IMR-90 (cell line): ENCODE measurements around the gene HACD2. TPM values are rescaled to one million over a fixed set of nuclear protein-coding genes. Genes with fewer than 3 reads are reported as not detected.

Source experiments
- ATAC-seq: fragments of 200-7000 bp; cut with Tn5 transposase; 2 replicates; pipeline ENCODE4 v1.9.1; 2020; ENCODE audit warnings: low read depth, mild to moderate bottlenecking, moderate library complexity
- BruUV-seq: library from RNA; stranded (reverse); fragments of 400-500 nt; replicated peaks from 2 replicates; lab custom pipeline; 2021; lab: Mats Ljungman, UMichigan
- CTCF ChIA-PET: fragments of 300-600 bp; formaldehyde crosslinking; extraction: SDS; loops from one replicate; lab custom pipeline; 2021; ENCODE audit warnings: antibody characterized with exemption; lab: Yijun Ruan, JAX
- POLR2A ChIA-PET: fragments of 300-600 bp; sonication (Branson Sonifier 250); formaldehyde crosslinking; loops from one replicate; lab custom pipeline; 2022; ENCODE audit warnings: antibody characterized with exemption; ENCODE audit not compliant: unreplicated experiment; lab: Charles Lee
- DNase-seq: peaks from one replicate; pipeline ENCODE4 v3.0.0; 2013
- H2AFZ ChIP-seq: replicated peaks from 2 replicates; pipeline ENCODE3; 2013; ENCODE audit warnings: low read length, mild to moderate bottlenecking; ENCODE audit not compliant: poor library complexity
- H2AK5ac ChIP-seq: 2 replicates; pipeline ENCODE4 v1.6.1; 2013; ENCODE audit warnings: low read depth, low read length, inconsistent platforms
- H2AK9ac ChIP-seq: replicated peaks from 2 replicates; pipeline ENCODE3; 2013; ENCODE audit warnings: mild to moderate bottlenecking, low read depth, low read length, moderate library complexity; ENCODE audit not compliant: poor library complexity
- H2BK120ac ChIP-seq: 2 replicates; pipeline ENCODE4 v1.6.1; 2013; ENCODE audit warnings: low read depth, low read length, inconsistent platforms
- H2BK15ac ChIP-seq: 3 replicates; pipeline ENCODE4 v1.6.1; 2013; ENCODE audit warnings: low read depth, low read length, inconsistent platforms
- H2BK20ac ChIP-seq: 2 replicates; pipeline ENCODE4 v1.6.1; 2013; ENCODE audit warnings: low read depth, mild to moderate bottlenecking, inconsistent platforms, low read length, moderate library complexity
- H2BK5ac ChIP-seq: 2 replicates; pipeline ENCODE4 v1.6.1; 2013; ENCODE audit warnings: mild to moderate bottlenecking, low read depth, low read length, inconsistent platforms; ENCODE audit not compliant: poor library complexity, severe bottlenecking
- H3K14ac ChIP-seq: replicated peaks from 2 replicates; pipeline ENCODE4 v1.6.1; 2013; ENCODE audit warnings: low read depth, low read length, inconsistent platforms
- H3K18ac ChIP-seq: 2 replicates; pipeline ENCODE4 v1.6.1; 2013; ENCODE audit warnings: low read depth, low read length, control low read depth
- H3K23ac ChIP-seq: 2 replicates; pipeline ENCODE4 v1.6.1; 2013; ENCODE audit warnings: low read depth, low read length, inconsistent platforms
- H3K27ac ChIP-seq: 2 replicates; pipeline ENCODE4 v1.5.1; 2013; ENCODE audit warnings: mild to moderate bottlenecking, control low read depth, low read length; ENCODE audit not compliant: insufficient read depth
- H3K27me3 ChIP-seq: 2 replicates; pipeline ENCODE4 v1.6.1; 2013; ENCODE audit warnings: low read length; ENCODE audit not compliant: control insufficient read depth, insufficient read depth
- H3K36me3 ChIP-seq: 2 replicates; pipeline ENCODE4 v1.6.1; 2013; ENCODE audit warnings: low read length, mixed read lengths; ENCODE audit not compliant: control insufficient read depth, insufficient read depth
- H3K4ac ChIP-seq: 2 replicates; pipeline ENCODE4 v1.6.1; 2013; ENCODE audit warnings: low read depth, low read length, inconsistent platforms
- H3K4me1 ChIP-seq: 2 replicates; pipeline ENCODE4 v1.6.1; 2013; ENCODE audit warnings: low read length, mixed read lengths; ENCODE audit not compliant: control insufficient read depth, insufficient read depth
- H3K4me2 ChIP-seq: 2 replicates; pipeline ENCODE4 v1.6.1; 2013; ENCODE audit warnings: low read depth, mild to moderate bottlenecking, control low read depth, low read length, moderate library complexity
- H3K4me3 ChIP-seq: 2 replicates; pipeline ENCODE4 v1.5.1; 2013; ENCODE audit warnings: low read depth, mild to moderate bottlenecking, control low read depth, low read length, moderate library complexity; ENCODE audit not compliant: insufficient read depth
- H3K56ac ChIP-seq: 2 replicates; pipeline ENCODE4 v1.6.1; 2013; ENCODE audit warnings: low read length, inconsistent platforms; ENCODE audit not compliant: insufficient read depth; ENCODE audit errors: extremely low read depth
- H3K79me1 ChIP-seq, 2 experiments: 2 replicates each; pipeline ENCODE4 v1.6.1; 2013; ENCODE audit warnings: low read length in 2 of 2, inconsistent platforms in 1 of 2, low read depth in 1 of 2
- H3K9ac ChIP-seq: 2 replicates; pipeline ENCODE4 v1.6.1; 2013; ENCODE audit warnings: low read depth, low read length, control low read depth
- H3K9me1 ChIP-seq: 2 replicates; pipeline ENCODE4 v1.6.1; 2013; ENCODE audit warnings: low read length, inconsistent platforms; ENCODE audit not compliant: insufficient read depth
- H3K9me3 ChIP-seq: 2 replicates; pipeline ENCODE4 v1.6.1; 2013; ENCODE audit warnings: low read length; ENCODE audit not compliant: control insufficient read depth, insufficient read depth
- H4K20me1 ChIP-seq: 2 replicates; pipeline ENCODE4 v1.6.1; 2013; ENCODE audit warnings: low read length, inconsistent platforms; ENCODE audit not compliant: insufficient read depth
- H4K5ac ChIP-seq: 2 replicates; pipeline ENCODE4 v1.6.1; 2013; ENCODE audit warnings: mild to moderate bottlenecking, low read depth, low read length, control low read depth
- H4K8ac ChIP-seq, 2 experiments: 2 replicates each; pipeline ENCODE4 v1.6.1; 2013; ENCODE audit warnings: low read depth in 2 of 2, low read length in 2 of 2, control low read depth in 1 of 2, inconsistent platforms in 1 of 2
- H4K91ac ChIP-seq: 2 replicates; pipeline ENCODE4 v1.6.1; 2013; ENCODE audit warnings: low read depth, low read length, inconsistent platforms; ENCODE audit not compliant: insufficient read depth
- CEBPB ChIP-seq: IDR thresholded peaks from 2 replicates; pipeline ENCODE4 v1.6.1; 2012; ENCODE audit warnings: low read depth, low read length, improper control_type of control experiment
- CHD1 ChIP-seq: IDR thresholded peaks from 2 replicates; pipeline ENCODE4 v1.6.1; 2012; ENCODE audit warnings: low read depth, low read length, improper control_type of control experiment
- CTCF ChIP-seq: conservative IDR thresholded peaks from 2 replicates; pipeline ENCODE4 v1.5.1; 2012; ENCODE audit warnings: mild to moderate bottlenecking, low read depth, low read length, improper control_type of control experiment
- ELK1 ChIP-seq: fragments of 150-350 bp; IDR thresholded peaks from 2 replicates; pipeline ENCODE4 v1.6.1; 2016; ENCODE audit warnings: low read depth, mild to moderate bottlenecking, low read length, moderate library complexity, borderline replicate concordance
- FOS ChIP-seq: fragments of 150-350 bp; IDR thresholded peaks from 2 replicates; pipeline ENCODE4 v1.6.1; 2016; ENCODE audit warnings: low read depth, low read length
- MAZ ChIP-seq: IDR thresholded peaks from 2 replicates; pipeline ENCODE4 v1.6.1; 2012; ENCODE audit warnings: low read depth, mild to moderate bottlenecking, low read length, improper control_type of control experiment, moderate library complexity, borderline replicate concordance
- NFE2L2 ChIP-seq: fragments of 150-350 bp; IDR thresholded peaks from 2 replicates; pipeline ENCODE4 v1.6.1; 2016; ENCODE audit warnings: low read depth, mild to moderate bottlenecking, low read length
- POLR2A ChIP-seq: IDR thresholded peaks from 2 replicates; pipeline ENCODE4 v1.6.1; 2012; ENCODE audit warnings: mild to moderate bottlenecking, low read depth, low read length
- RFX5 ChIP-seq: IDR thresholded peaks from 2 replicates; pipeline ENCODE4 v1.8.0; 2012; ENCODE audit warnings: low read depth, mild to moderate bottlenecking, low read length, moderate library complexity
- USF2 ChIP-seq: fragments of 150-350 bp; IDR thresholded peaks from 2 replicates; pipeline ENCODE4 v1.6.1; 2017; ENCODE audit warnings: mild to moderate bottlenecking, antibody characterized with exemption, low read length, low read depth
- WGBS, 2 experiments: methylation state at CpG; one replicate each; pipeline versions ENCODE4 v1.1.5 to v1.1.7; 2013; ENCODE audit warnings: missing lambda C conversion rate in 2 of 2; ENCODE audit not compliant: insufficient read length in 1 of 2; ENCODE audit errors: extremely low coverage in 2 of 2; 5-methylcytosine and 5-hydroxymethylcytosine counted together
- dilution Hi-C: fragments of 300-500 bp; cut with HindIII; formaldehyde crosslinking; loops from one replicate; pipeline ENCODE4 v1.14.3; 2018; ENCODE audit warnings: low sequenced_read_pairs; ENCODE audit not compliant: unreplicated experiment
- in situ Hi-C: fragments of 300-500 bp; cut with MboI; formaldehyde crosslinking; loops from 3 replicates; pipeline ENCODE4 v1.14.3; 2019; ENCODE audit warnings: low sequenced_read_pairs, inconsistent platforms, mixed read lengths
- intact Hi-C: fragments of 100-400 bp; cut with micrococcal nuclease; formaldehyde crosslinking; loops from 2 replicates; pipeline ENCODE4 v1.10.0; 2022
- polyA plus RNA-seq, 3 experiments: library from polyadenylated mRNA; depleted of rRNA; stranded (reverse); fragments of >200 nt; gene quantifications; 2 replicates each; pipeline ENCODE4 v1.2.3, GENCODE V29; 2012; ENCODE audit warnings: low replicate concordance in 1 of 3
- total RNA-seq: library from RNA; depleted of rRNA; stranded (reverse); fragments of >200 nt; gene quantifications from 2 replicates; pipeline ENCODE4 v1.2.3, GENCODE V29; 2012

The HACD2 gene
- total and polyA plus RNA-seq, 2 of the 4 experiments (the other 2 are of a cell fraction), result 21.5 to 22.6 TPM

- ChIA-PET CTCF (no interaction called here), POLR2A (no interaction called here)
- H2BK20ac ChIP-seq, result no peak overlapping the region
These were observed 2.5 kb upstream of the HACD2 start for GRCh38 chr3:123587401-123587800.

More at GRCh38 chr3:123587401-123587800, 2.5 kb upstream of the HACD2 start:
- Histone ChIP-seq H3K9ac (no peak overlapping the region), H3K18ac (no peak overlapping the region), H3K4me2 (no peak overlapping the region), H2AK9ac (no peak overlapping the region), H2BK5ac (peak overlapping the region; percentile 67), H3K4me1 (no peaks in the 10 kb centered on the region), H3K4me3 (no peak overlapping the region), H3K23ac (no peak overlapping the region), H3K9me3 (peaks cover 6% of the 10 kb centered on the region), H3K27me3 (no peaks in the 10 kb centered on the region), H2AFZ (no peak overlapping the region), H4K20me1 (no peaks in the 10 kb centered on the region), H4K8ac (peak overlapping the region in 1 of 2 experiments; percentile 26; a peak in 1 of 4 replicates), H3K56ac (no peak overlapping the region), H2BK120ac (no peak overlapping the region), H3K79me1 (peaks cover 10 to 41% of the 10 kb centered on the region in 2 experiments; a peak in 3 of 4 replicates), H3K4ac (0 out of 2 replicates have a peak overlapping the region, but pooled peaks have one; percentile 45), H3K9me1 (0 out of 2 replicates have a peak, but pooled peaks cover under 1% of the 10 kb centered on the region), H3K27ac (no peak overlapping the region), H4K91ac (no peak overlapping the region), H3K14ac (no peak overlapping the region), H4K5ac (no peak overlapping the region), H3K36me3 (peaks cover 7% of the 10 kb centered on the region; the same call in 1 of the 2 replicates), H2BK15ac (no peak overlapping the region), H2AK5ac (no peak overlapping the region)
- in situ Hi-C loops, result no loop called here
- BruUV-seq, result no TSS peak
- DNase-seq (no peak), ATAC-seq (no peak)
- dilution Hi-C loops, result no loop called here
- WGBS, 2 experiments, result no CpG with 5 or more reads among the region's 2 CpGs
- intact Hi-C loops, result no loop called here
- no peak for TF ChIP-seq FOS
- no peak for TF ChIP-seq CTCF
- no peak for TF ChIP-seq CHD1
- TF ChIP-seq CEBPB, result no peak
- no peak for TF ChIP-seq MAZ
- no peak for TF ChIP-seq RFX5
- TF ChIP-seq ELK1, result no peak
- TF ChIP-seq USF2, result no peak
- no peak for TF ChIP-seq POLR2A
- no peak for TF ChIP-seq NFE2L2
